HepG2 (cell line): ENCODE data around the gene CMC4. TPM values are rescaled to one million over a fixed set of nuclear protein-coding genes. Genes with fewer than 3 reads are reported as not detected.

ENCODE experiments used
- CCDC6 ChIP-seq: sonication (generic); formaldehyde crosslinking; IDR thresholded peaks from 2 replicates; pipeline ENCODE4 v1.8.1; 2022; ENCODE audit warnings: mild to moderate bottlenecking, missing genetic modification reagents, moderate library complexity
- HMG20A ChIP-seq: IDR thresholded peaks from 2 replicates; pipeline ENCODE4 v1.6.1; 2016; ENCODE audit warnings: borderline replicate concordance
- MED1 ChIP-seq: sonication (generic); formaldehyde crosslinking; IDR thresholded peaks from 2 replicates; pipeline ENCODE4 v1.4.0; 2020; ENCODE audit warnings: missing genetic modification reagents
- MIXL1 ChIP-seq: IDR thresholded peaks from 2 replicates; pipeline ENCODE4 v1.6.1; 2016
- MTA1 ChIP-seq: sonication (generic); formaldehyde crosslinking; IDR thresholded peaks from 2 replicates; pipeline ENCODE4 v1.4.0; 2020; ENCODE audit warnings: missing genetic modification reagents, mild to moderate bottlenecking, borderline replicate concordance
- RAD21 ChIP-seq: fragments of 450-650 bp; formaldehyde crosslinking; IDR thresholded peaks from 2 replicates; pipeline ENCODE4 v1.5.0; 2020; ENCODE audit warnings: mild to moderate bottlenecking
- YEATS4 ChIP-seq: sonication (generic); formaldehyde crosslinking; IDR thresholded peaks from 2 replicates; pipeline ENCODE4 v1.4.0; 2020; ENCODE audit warnings: missing genetic modification reagents, borderline replicate concordance
- ZBTB1 ChIP-seq: sonication (generic); formaldehyde crosslinking; IDR thresholded peaks from 2 replicates; pipeline ENCODE4 v1.4.0; 2020; ENCODE audit warnings: missing genetic modification reagents, borderline replicate concordance
- ZNF619 ChIP-seq: sonication (generic); formaldehyde crosslinking; IDR thresholded peaks from 2 replicates; pipeline ENCODE4 v1.4.0; 2020; ENCODE audit warnings: mild to moderate bottlenecking, missing genetic modification reagents
- ZNF660 ChIP-seq: sonication (generic); formaldehyde crosslinking; IDR thresholded peaks from 2 replicates; pipeline ENCODE4 v1.5.1; 2020; ENCODE audit warnings: mild to moderate bottlenecking, low read depth, missing genetic modification reagents, borderline replicate concordance
- ZSCAN22 ChIP-seq: sonication (generic); formaldehyde crosslinking; IDR thresholded peaks from 2 replicates; pipeline ENCODE4 v1.4.0; 2020; ENCODE audit warnings: mild to moderate bottlenecking, missing genetic modification reagents
- polyA plus RNA-seq, 8 experiments: library from polyadenylated mRNA; depleted of rRNA in 3 of 8; stranded (reverse) in 7 of 8; unstranded in 1 of 8; fragments of >200 nt; fragmentation: Illumina TruSeq in 4 of 8; extraction: Trizol in 4 of 8; gene quantifications; 2 replicates each; pipeline versions ENCODE4 v1.2.1 to v1.2.3, GENCODE V29; 2011 to 2016; ENCODE audit warnings: low read depth in 4 of 8, missing spikeins in 1 of 8, mixed read lengths in 1 of 8; ENCODE audit not compliant: insufficient read depth in 1 of 8
- total RNA-seq, 5 experiments: library from RNA; depleted of rRNA; stranded (reverse); fragments of >200 nt; fragmentation: Illumina TruSeq; extraction: Trizol; gene quantifications; 2 replicates each; pipeline ENCODE4 v1.2.3, GENCODE V29; 2016; ENCODE audit warnings: low read depth in 1 of 5
- TF ChIP-seq, protein P1 (sequence below): sonication (generic); formaldehyde crosslinking; IDR thresholded peaks from 2 replicates; pipeline ENCODE4 v1.5.1; 2020; ENCODE audit warnings: mild to moderate bottlenecking, missing genetic modification reagents, moderate library complexity
- TF ChIP-seq, protein P2 (sequence below): sonication (generic); formaldehyde crosslinking; IDR thresholded peaks from 2 replicates; pipeline ENCODE4 v1.5.0; 2020; ENCODE audit warnings: missing genetic modification reagents
- TF ChIP-seq, protein P3 (sequence below): sonication (generic); formaldehyde crosslinking; IDR thresholded peaks from 2 replicates; pipeline ENCODE4 v1.8.0; 2022; ENCODE audit warnings: missing genetic modification reagents, mild to moderate bottlenecking, inconsistent platforms, borderline replicate concordance
- TF ChIP-seq, protein P4 (sequence below): sonication (generic); formaldehyde crosslinking; conservative IDR thresholded peaks from 2 replicates; pipeline ENCODE4 v1.8.0; 2022; ENCODE audit warnings: missing genetic modification reagents
- TF ChIP-seq, protein P5 (sequence below), 2 experiments: sonication (generic) in 1 of 2; formaldehyde crosslinking in 1 of 2; IDR thresholded peaks; 2 replicates each; pipeline versions ENCODE4 v1.4.0 to v1.6.1; 2018 to 2020; ENCODE audit warnings: missing genetic modification reagents in 2 of 2, borderline replicate concordance in 1 of 2, low read depth in 1 of 2, mild to moderate bottlenecking in 1 of 2, missing biosample characterization in 1 of 2

Gene CMC4
- total and polyA plus RNA-seq, 2 of the 13 experiments (the other 11 are each of a cell fraction or from before 2014, with no cell fraction given): 5.6 to 11.5 TPM

DNA sequence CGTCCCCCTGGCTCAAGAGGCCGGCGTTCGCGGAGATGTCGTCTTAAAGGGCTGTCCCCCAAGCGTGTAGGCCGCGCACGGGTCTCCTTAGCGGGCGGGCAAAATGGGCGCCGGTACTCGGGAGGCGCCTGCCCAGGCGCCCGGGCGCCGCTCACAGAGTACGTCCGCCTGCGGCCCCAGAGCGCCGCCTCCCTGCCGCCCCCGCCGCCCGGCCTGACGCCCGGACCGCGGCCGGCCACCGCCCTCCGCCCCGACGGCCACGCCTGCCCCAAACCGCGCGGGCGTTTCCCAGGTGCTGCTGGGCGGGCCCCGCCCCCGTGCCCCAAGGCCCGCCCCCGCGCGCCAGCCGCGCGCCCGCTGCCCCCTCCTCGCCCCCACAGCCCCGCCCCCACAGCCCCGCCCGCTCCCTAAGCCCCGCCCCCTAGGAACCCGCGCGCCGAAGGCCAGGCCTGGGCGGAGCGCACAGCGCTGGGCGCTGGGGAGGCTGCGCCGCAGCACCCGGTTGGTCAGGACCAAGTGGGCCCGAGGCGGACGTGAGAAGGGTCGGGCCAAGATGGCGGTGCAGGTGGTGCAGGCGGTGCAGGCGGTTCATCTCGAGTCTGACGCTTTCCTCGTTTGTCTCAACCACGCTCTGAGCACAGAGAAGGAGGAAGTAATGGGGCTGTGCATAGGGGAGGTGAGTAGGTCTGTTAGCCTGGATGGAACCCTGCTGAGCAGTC is at the start of gene CMC4, which contains the start of the genes BRCC3 and MTCP1 (continued):
- TF ChIP-seq, protein P1, sequence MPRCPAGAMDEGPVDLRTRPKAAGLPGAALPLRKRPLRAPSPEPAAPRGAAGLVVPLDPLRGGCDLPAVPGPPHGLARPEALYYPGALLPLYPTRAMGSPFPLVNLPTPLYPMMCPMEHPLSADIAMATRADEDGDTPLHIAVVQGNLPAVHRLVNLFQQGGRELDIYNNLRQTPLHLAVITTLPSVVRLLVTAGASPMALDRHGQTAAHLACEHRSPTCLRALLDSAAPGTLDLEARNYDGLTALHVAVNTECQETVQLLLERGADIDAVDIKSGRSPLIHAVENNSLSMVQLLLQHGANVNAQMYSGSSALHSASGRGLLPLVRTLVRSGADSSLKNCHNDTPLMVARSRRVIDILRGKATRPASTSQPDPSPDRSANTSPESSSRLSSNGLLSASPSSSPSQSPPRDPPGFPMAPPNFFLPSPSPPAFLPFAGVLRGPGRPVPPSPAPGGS: no peak
- no peak for TF ChIP-seq ZBTB1 (CRISPR knock-in tag)
- no peak for TF ChIP-seq ZNF619 (CRISPR knock-in tag)
- no peak for TF ChIP-seq MIXL1 (CRISPR knock-in tag)
- no peak for TF ChIP-seq HMG20A
- TF ChIP-seq, protein P2, sequence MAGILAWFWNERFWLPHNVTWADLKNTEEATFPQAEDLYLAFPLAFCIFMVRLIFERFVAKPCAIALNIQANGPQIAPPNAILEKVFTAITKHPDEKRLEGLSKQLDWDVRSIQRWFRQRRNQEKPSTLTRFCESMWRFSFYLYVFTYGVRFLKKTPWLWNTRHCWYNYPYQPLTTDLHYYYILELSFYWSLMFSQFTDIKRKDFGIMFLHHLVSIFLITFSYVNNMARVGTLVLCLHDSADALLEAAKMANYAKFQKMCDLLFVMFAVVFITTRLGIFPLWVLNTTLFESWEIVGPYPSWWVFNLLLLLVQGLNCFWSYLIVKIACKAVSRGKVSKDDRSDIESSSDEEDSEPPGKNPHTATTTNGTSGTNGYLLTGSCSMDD (CRISPR knock-in tag): no peak
- no peak for TF ChIP-seq ZSCAN22 (CRISPR knock-in tag)
- TF ChIP-seq YEATS4 (CRISPR knock-in tag): peak; percentile 51; the same call in 1 of the 2 replicates
- TF ChIP-seq, protein P3, sequence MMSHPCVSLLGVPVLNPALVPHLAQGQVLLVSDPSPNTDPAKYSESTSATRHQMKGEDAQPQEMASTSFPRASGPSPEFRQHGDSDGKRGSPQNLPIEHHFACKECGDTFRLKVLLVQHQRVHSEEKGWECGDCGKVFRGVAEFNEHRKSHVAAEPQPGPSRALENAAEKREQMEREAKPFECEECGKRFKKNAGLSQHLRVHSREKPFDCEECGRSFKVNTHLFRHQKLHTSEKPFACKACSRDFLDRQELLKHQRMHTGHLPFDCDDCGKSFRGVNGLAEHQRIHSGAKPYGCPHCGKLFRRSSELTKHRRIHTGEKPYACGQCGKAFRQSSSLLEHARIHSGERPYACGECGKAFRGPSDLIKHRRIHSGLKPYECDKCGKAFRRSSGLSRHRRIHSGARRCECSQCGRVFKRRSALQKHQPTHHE: no peak
- TF ChIP-seq, protein P4, sequence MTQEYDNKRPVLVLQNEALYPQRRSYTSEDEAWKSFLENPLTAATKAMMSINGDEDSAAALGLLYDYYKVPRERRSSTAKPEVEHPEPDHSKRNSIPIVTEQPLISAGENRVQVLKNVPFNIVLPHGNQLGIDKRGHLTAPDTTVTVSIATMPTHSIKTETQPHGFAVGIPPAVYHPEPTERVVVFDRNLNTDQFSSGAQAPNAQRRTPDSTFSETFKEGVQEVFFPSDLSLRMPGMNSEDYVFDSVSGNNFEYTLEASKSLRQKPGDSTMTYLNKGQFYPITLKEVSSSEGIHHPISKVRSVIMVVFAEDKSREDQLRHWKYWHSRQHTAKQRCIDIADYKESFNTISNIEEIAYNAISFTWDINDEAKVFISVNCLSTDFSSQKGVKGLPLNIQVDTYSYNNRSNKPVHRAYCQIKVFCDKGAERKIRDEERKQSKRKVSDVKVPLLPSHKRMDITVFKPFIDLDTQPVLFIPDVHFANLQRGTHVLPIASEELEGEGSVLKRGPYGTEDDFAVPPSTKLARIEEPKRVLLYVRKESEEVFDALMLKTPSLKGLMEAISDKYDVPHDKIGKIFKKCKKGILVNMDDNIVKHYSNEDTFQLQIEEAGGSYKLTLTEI: no peak
- TF ChIP-seq, protein P5, sequence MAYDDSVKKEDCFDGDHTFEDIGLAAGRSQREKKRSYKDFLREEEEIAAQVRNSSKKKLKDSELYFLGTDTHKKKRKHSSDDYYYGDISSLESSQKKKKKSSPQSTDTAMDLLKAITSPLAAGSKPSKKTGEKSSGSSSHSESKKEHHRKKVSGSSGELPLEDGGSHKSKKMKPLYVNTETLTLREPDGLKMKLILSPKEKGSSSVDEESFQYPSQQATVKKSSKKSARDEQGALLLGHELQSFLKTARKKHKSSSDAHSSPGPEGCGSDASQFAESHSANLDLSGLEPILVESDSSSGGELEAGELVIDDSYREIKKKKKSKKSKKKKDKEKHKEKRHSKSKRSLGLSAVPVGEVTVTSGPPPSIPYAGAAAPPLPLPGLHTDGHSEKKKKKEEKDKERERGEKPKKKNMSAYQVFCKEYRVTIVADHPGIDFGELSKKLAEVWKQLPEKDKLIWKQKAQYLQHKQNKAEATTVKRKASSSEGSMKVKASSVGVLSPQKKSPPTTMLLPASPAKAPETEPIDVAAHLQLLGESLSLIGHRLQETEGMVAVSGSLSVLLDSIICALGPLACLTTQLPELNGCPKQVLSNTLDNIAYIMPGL (CRISPR knock-in tag; IDR thresholded peaks at IDR 0.05; ENCODE audit: borderline replicate concordance in 1 of 2, low read depth in 1 of 2): no peak
- TF ChIP-seq CCDC6 (CRISPR knock-in tag): no peak
- no peak for TF ChIP-seq RAD21 (CRISPR knock-in tag)
- no peak for TF ChIP-seq ZNF660 (CRISPR knock-in tag)
- no peak for TF ChIP-seq MED1 (CRISPR knock-in tag)
- TF ChIP-seq MTA1 (CRISPR knock-in tag): no peak
